Ovary (tissue), 3 donors: ENCODE data around the gene ZNF717.

ENCODE experiments used
- EP300 ChIP-seq: sonication (generic); formaldehyde crosslinking; IDR thresholded peaks from one replicate; pipeline ENCODE4 v1.6.1; 2017; ENCODE audit warnings: antibody characterized with exemption
- POLR2A ChIP-seq: fragments of 450-650 bp; IDR thresholded peaks from one replicate; pipeline ENCODE4 v1.6.1; 2017; ENCODE audit warnings: antibody characterized with exemption, mild to moderate bottlenecking, moderate library complexity
- TF ChIP-seq, protein P1 (sequence below), 3 donors: fragments of 450-650 bp in 2 of 3; fragments of 200-600 bp in 1 of 3; IDR thresholded peaks; one replicate each; pipeline versions ENCODE4 v1.5.1 to v1.8.0; 2016 to 2022; ENCODE audit warnings: antibody characterized with exemption in 3 of 3, mild to moderate bottlenecking in 1 of 3
- donor health status: DM: no; HTN: no; CAD: no.

DNA sequence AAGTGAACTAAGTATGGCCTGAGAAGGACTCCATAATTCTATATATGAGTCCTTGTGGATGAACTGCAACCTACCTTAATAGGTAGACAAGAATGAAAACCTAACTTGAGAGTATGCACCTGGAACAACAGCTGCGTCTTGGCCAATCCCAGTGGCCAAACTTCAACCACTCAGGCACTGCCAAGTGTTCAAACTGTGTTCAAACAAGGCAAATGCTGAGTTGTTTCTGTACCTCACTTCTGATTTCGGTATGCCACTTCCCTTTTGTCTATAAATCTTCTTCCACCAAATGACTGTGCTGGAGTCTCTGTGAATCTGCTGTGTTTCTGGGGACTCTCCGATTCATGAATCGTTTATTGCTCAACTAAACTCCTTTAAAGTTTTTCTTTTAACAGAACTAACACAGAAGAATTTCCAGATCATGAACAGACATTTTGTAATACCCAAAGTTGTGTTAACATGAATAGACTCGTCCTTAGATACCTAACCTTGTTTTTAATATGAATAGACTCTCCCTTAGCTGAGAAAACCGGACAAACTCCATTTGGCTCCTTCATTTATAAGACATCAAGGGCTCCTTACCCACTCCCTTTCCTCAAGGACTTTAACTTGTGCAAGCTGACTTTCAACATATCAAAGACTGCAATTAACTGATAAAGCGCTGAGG is 4.1 kb downstream of the ZNF717 start:
- TF ChIP-seq POLR2A (no peak), EP300 (no peak)
- TF ChIP-seq, protein P1, sequence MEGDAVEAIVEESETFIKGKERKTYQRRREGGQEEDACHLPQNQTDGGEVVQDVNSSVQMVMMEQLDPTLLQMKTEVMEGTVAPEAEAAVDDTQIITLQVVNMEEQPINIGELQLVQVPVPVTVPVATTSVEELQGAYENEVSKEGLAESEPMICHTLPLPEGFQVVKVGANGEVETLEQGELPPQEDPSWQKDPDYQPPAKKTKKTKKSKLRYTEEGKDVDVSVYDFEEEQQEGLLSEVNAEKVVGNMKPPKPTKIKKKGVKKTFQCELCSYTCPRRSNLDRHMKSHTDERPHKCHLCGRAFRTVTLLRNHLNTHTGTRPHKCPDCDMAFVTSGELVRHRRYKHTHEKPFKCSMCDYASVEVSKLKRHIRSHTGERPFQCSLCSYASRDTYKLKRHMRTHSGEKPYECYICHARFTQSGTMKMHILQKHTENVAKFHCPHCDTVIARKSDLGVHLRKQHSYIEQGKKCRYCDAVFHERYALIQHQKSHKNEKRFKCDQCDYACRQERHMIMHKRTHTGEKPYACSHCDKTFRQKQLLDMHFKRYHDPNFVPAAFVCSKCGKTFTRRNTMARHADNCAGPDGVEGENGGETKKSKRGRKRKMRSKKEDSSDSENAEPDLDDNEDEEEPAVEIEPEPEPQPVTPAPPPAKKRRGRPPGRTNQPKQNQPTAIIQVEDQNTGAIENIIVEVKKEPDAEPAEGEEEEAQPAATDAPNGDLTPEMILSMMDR (IDR thresholded peaks at IDR 0.05) = no peak
